ENCODE data around the gene GLRX. TPM values are rescaled to one million over a fixed set of nuclear protein-coding genes. Genes with fewer than 3 reads are reported as not detected.

GLRX gene
- total and polyA plus RNA-seq, 7 experiments from 2014 or later: 26.3 to 205 (median 84.8) TPM

DNA sequence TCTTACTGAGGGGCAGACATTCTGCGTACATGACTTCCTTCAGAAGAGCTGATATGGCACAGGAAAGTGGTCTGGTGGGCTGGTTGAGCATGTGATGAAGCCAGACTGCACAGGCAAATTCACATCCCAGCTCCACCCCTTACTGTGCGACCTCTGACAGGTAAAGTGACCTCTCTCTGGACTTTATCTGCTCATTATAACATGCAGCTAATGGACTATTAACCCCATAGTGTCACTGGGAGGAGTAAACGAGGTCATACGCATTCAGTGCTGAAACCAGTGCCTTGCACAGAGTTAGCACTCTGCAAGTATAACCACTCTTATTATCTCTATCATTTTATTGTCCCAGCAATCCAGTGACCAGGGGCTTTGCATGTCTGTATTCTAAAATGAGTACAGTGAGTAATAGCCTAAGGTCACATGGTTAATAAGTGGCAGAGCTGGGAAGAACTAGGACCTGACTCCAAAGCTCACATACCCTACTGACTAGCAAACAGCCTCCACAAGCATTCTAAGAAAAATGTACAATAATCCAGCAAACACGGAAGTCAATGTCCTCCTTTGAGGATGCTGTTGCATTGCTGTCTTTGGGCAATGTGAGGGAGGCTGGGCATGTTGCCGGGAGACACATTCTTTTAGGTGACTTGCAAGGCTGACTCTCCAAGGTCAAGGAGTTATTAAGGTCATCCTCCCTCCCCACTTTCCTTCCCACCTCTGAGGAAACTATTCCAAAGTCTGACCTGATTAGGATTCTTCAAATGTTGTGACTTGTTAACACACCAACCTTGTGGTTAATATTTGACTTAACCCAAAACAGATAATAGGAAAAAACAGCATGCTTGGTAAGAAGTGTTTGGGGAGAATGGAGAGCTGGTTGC is 19.0 kb downstream of the GLRX start:
- ATAC-seq (no peak), DNase-seq (no peak)
- Histone ChIP-seq H3K36me3 (ENCODE audit: control insufficient read depth in 2 of 3, insufficient read depth in 3 of 3, low read length in 3 of 3) (no peaks in the 10 kb centered on the region), H3K27ac (ENCODE audit: low read depth, low read length) (no peak overlapping the region), H3K4me1 (ENCODE audit: control insufficient read depth in 2 of 2, insufficient read depth in 2 of 2, low read length in 2 of 2) (peaks cover 11 to 12% of the 10 kb centered on the region in 2 donors), H3K27me3 (ENCODE audit: control insufficient read depth in 2 of 2, insufficient read depth in 2 of 2, low read length in 2 of 2) (no peaks in the 10 kb centered on the region), H3K4me3 (ENCODE audit: low read length) (no peak overlapping the region), H3K9me3 (ENCODE audit: control insufficient read depth in 2 of 3, low read length in 3 of 3) (no peaks in the 10 kb centered on the region)
- H3K36me3 Mint-ChIP-seq: peaks cover 0 to 20% (median 9%) of the 10 kb centered on the region in 5 donors
- intact Hi-C loops (cut with micrococcal nuclease): no loop called here
- H3K27me3 Mint-ChIP-seq: no peaks in the 10 kb centered on the region
- POLR2A ChIA-PET: interaction anchor here (1.4 to 8.4 kb wide), 3 partner anchors 9 to 40 kb away, joined by 3 to 138 read pairs (median 4); partner anchors contain the start of gene GLRX
- CTCF ChIA-PET: interaction anchor here (0.9 to 3.0 kb wide), 4 partner anchors 22 to 157 kb away, joined by 3 to 13 read pairs (median 4); no protein-coding TSS in a partner anchor
- peaks cover 0 to 2% (median 0%) of the 10 kb centered on the region in 11 donors for H3K9me3 Mint-ChIP-seq
- no peak overlapping the region for H3K4me3 Mint-ChIP-seq
- no peak overlapping the region for H3K27ac Mint-ChIP-seq
- peaks cover 11 to 27% (median 15%) of the 10 kb centered on the region in 7 donors for H3K4me1 Mint-ChIP-seq

DNA sequence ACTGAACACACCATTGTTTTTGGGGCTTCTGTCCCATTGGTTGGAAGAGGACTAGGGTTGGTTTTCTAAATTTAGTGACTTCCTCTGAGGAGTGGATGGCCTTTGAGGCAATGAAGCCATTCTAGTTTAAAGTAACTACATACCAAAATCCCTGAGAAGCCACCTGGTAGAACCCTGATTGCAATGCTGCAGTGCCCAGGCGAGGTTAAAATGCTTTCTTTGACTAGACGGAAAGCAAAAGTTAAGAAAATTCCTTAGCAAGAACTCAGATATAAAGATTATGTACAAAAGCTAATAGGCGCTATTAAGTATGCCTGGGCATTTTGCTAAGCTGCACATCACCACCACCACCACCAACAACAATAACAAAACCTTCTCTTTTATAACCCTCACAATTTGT is 20.6 kb downstream of the GLRX start:
- H3K36me3 Mint-ChIP-seq: peaks cover 0 to 24% (median 17%) of the 10 kb centered on the region in 5 donors
- H3K9me3 ChIP-seq (ENCODE audit: control insufficient read depth in 2 of 3, low read length in 3 of 3): no peaks in the 10 kb centered on the region
- peaks cover 0 to 17% (median 3%) of the 10 kb centered on the region in 7 donors for H3K4me1 Mint-ChIP-seq
- H3K27ac ChIP-seq (ENCODE audit: low read depth, low read length): no peak overlapping the region
- no peaks in the 10 kb centered on the region for H3K4me1 ChIP-seq (ENCODE audit: control insufficient read depth in 2 of 2, insufficient read depth in 2 of 2, low read length in 2 of 2)
- no peak overlapping the region for H3K4me3 ChIP-seq (ENCODE audit: low read length)
- H3K36me3 ChIP-seq (ENCODE audit: control insufficient read depth in 2 of 3, insufficient read depth in 3 of 3, low read length in 3 of 3): no peaks in the 10 kb centered on the region
- H3K4me3 Mint-ChIP-seq: no peak overlapping the region
- no peak for DNase-seq
- H3K9me3 Mint-ChIP-seq: peaks cover 0 to 2% (median 0%) of the 10 kb centered on the region in 11 donors
- H3K27ac Mint-ChIP-seq: no peak overlapping the region
- intact Hi-C loops (cut with micrococcal nuclease): no loop called here
- no peaks in the 10 kb centered on the region for H3K27me3 ChIP-seq (ENCODE audit: control insufficient read depth in 2 of 2, insufficient read depth in 2 of 2, low read length in 2 of 2)
- CTCF ChIA-PET: interaction anchor here (1.4 kb wide), 1 partner anchor 21 kb away, joined by 7 read pairs; no protein-coding TSS in a partner anchor
- H3K27me3 Mint-ChIP-seq: no peaks in the 10 kb centered on the region
- ATAC-seq: no peak
- POLR2A ChIA-PET: interaction anchor here (1.5 kb wide), 1 partner anchor 10 kb away, joined by 4 read pairs; no protein-coding TSS in a partner anchor

DNA sequence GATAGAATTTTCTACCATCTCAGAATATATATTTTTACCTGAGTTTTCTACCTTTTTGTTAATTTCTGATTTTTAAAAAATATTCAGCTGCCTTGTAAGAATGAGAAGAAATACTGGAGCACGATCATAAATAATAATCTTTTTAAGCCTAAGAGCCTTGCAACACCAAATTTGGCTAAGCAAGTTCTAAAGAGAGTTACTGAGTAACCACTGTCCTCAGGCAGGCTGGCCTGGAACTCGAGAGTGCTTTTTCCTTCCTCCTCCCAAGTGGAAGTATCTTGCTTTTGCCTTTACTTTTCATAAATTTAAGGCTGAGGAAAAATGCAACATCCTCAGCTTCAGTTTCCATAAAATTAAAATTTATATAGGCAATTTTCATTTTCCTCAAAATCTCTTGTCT is 21.0 kb downstream of the GLRX start:
- Mint-ChIP-seq H3K4me3 (no peak overlapping the region), H3K9me3 (peaks cover 0 to 2% (median 0%) of the 10 kb centered on the region in 11 donors), H3K4me1 (peaks cover 0 to 17% (median 3%) of the 10 kb centered on the region in 7 donors), H3K27ac (peak overlapping the region in 1 of 9 donors; percentile 47), H3K36me3 (peaks cover 0 to 24% (median 17%) of the 10 kb centered on the region in 5 donors), H3K27me3 (no peaks in the 10 kb centered on the region)
- ChIA-PET CTCF (interaction anchor here (1.4 kb wide), 1 partner anchor 20 kb away, joined by 7 read pairs; no protein-coding TSS in a partner anchor), POLR2A (no interaction called here)
- DNase-seq (no peak), ATAC-seq (no peak)
- H3K27me3 ChIP-seq (ENCODE audit: control insufficient read depth in 2 of 2, insufficient read depth in 2 of 2, low read length in 2 of 2): no peaks in the 10 kb centered on the region
- no peak overlapping the region for H3K27ac ChIP-seq (ENCODE audit: low read depth, low read length)
- no peaks in the 10 kb centered on the region for H3K9me3 ChIP-seq (ENCODE audit: control insufficient read depth in 2 of 3, low read length in 3 of 3)
- intact Hi-C loops (cut with micrococcal nuclease): no loop called here
- no peak overlapping the region for H3K4me3 ChIP-seq (ENCODE audit: low read length)
- H3K36me3 ChIP-seq (ENCODE audit: control insufficient read depth in 2 of 3, insufficient read depth in 3 of 3, low read length in 3 of 3): no peaks in the 10 kb centered on the region
- no peaks in the 10 kb centered on the region for H3K4me1 ChIP-seq (ENCODE audit: control insufficient read depth in 2 of 2, insufficient read depth in 2 of 2, low read length in 2 of 2)

DNA sequence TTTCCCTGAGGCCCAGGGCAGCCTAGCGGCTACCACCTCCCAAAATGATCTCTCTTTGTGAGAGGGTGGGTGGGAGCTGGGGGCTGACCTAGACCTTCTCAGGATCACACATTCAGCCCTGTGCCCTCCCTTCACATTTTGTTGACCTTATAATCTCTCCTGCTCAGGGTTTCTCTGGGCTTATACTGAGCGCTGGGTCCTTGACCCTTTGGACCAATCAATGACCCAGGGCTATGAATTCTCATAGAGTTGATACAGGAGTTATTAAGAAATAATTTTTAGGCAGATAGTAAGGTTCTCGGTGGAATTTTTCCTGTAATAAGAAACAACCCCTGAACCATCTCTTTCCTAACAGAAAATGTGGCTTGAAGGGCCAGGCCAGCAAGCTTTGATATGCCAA is 22.0 kb downstream of the GLRX start:
- no peak overlapping the region for H3K4me3 ChIP-seq (ENCODE audit: low read length)
- ATAC-seq: no peak
- no peaks in the 10 kb centered on the region for H3K27me3 ChIP-seq (ENCODE audit: control insufficient read depth in 2 of 2, insufficient read depth in 2 of 2, low read length in 2 of 2)
- CTCF ChIA-PET: interaction anchor here (1.2 kb wide), 1 partner anchor 20 kb away, joined by 3 read pairs; no protein-coding TSS in a partner anchor
- H3K27me3 Mint-ChIP-seq: no peaks in the 10 kb centered on the region
- H3K36me3 Mint-ChIP-seq: peaks cover 0 to 24% (median 14%) of the 10 kb centered on the region in 5 donors
- no peak overlapping the region for H3K27ac Mint-ChIP-seq
- no peak for DNase-seq
- H3K9me3 ChIP-seq (ENCODE audit: control insufficient read depth in 2 of 3, low read length in 3 of 3): no peaks in the 10 kb centered on the region
- H3K4me3 Mint-ChIP-seq: no peak overlapping the region
- peaks cover 0 to 2% (median 0%) of the 10 kb centered on the region in 11 donors for H3K9me3 Mint-ChIP-seq
- POLR2A ChIA-PET: interaction anchor here (0.7 kb wide), 1 partner anchor 12 kb away, joined by 4 read pairs; no protein-coding TSS in a partner anchor
- H3K4me1 Mint-ChIP-seq: peaks cover 0 to 17% (median 3%) of the 10 kb centered on the region in 7 donors
- H3K36me3 ChIP-seq (ENCODE audit: control insufficient read depth in 2 of 3, insufficient read depth in 3 of 3, low read length in 3 of 3): no peaks in the 10 kb centered on the region
- H3K4me1 ChIP-seq (ENCODE audit: control insufficient read depth in 2 of 2, insufficient read depth in 2 of 2, low read length in 2 of 2): no peaks in the 10 kb centered on the region
- H3K27ac ChIP-seq (ENCODE audit: low read depth, low read length): no peak overlapping the region
- intact Hi-C loops (cut with micrococcal nuclease): no loop called here

DNA sequence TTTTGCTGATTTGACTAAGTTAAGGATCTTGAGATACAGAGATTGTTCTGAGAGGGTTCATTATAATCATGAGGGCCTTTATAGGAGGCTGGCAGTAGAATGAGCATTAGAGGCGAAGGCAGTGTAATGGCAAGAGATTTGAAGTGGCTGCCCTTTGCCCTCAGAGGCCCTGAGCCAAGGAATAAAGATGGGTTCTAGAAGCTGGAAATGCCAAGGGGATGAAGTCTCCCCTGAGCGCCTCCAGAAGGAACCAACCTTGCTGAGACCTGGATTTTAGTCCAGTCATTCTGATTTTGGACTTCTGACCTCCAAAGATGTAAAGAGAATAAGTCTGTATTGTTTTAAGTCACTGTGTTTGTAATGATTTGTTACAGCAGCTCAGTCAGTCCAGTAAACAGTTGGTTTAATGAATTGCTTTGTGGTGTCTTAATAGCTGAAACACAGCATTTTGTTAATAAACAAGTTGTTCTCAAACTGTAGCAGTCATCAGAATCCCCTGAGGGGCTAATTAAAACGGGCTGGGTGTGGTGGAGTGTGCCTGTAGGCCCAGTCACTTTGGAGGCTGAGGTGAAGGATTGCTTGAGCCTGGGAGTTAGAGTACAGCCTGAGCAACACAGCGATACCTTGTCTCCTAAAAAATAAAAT is 23.2 kb downstream of the GLRX start:
- Mint-ChIP-seq H3K27ac (no peak overlapping the region), H3K36me3 (peaks cover 0 to 18% (median 9%) of the 10 kb centered on the region in 5 donors), H3K4me3 (no peak overlapping the region), H3K27me3 (peaks cover 0 to under 1% (median 0%) of the 10 kb centered on the region in 5 donors), H3K9me3 (peaks cover 0 to 1% (median 0%) of the 10 kb centered on the region in 11 donors), H3K4me1 (peaks cover 0 to 17% (median 2%) of the 10 kb centered on the region in 7 donors)
- Histone ChIP-seq H3K27me3 (ENCODE audit: control insufficient read depth in 2 of 2, insufficient read depth in 2 of 2, low read length in 2 of 2) (no peaks in the 10 kb centered on the region), H3K4me1 (ENCODE audit: control insufficient read depth in 2 of 2, insufficient read depth in 2 of 2, low read length in 2 of 2) (no peaks in the 10 kb centered on the region), H3K9me3 (ENCODE audit: control insufficient read depth in 2 of 3, low read length in 3 of 3) (no peaks in the 10 kb centered on the region), H3K4me3 (ENCODE audit: low read length) (no peak overlapping the region), H3K36me3 (ENCODE audit: control insufficient read depth in 2 of 3, insufficient read depth in 3 of 3, low read length in 3 of 3) (no peaks in the 10 kb centered on the region), H3K27ac (ENCODE audit: low read depth, low read length) (no peak overlapping the region)
- intact Hi-C loops (cut with micrococcal nuclease): no loop called here
- no peak for ATAC-seq
- ChIA-PET POLR2A (no interaction called here), CTCF (interaction anchor here (0.5 kb wide), 1 partner anchor 53 kb away, joined by 3 read pairs; no protein-coding TSS in a partner anchor)
- DNase-seq: no peak

DNA sequence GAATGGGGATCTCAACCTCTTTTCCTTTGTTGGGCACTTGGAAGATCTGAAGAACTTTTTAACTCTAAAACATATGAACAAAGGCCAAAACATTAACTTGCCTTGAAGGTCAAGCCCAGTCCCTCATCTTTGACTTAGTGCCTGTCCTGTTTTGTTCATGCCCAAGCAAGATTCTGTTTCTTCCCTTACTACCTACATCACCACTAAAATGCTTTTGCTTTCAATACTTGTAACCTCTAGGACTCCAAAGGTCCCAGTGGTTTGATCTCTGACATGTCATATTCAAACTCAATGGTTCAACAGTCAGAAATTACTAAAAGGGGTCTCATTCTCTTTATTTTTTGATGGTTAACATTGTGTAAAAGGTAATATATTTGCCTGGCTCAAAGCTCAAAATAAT is 24.0 kb downstream of the GLRX start:
- DNase-seq (no peak), ATAC-seq (no peak)
- Histone ChIP-seq H3K27ac (ENCODE audit: low read depth, low read length) (no peak overlapping the region), H3K36me3 (ENCODE audit: control insufficient read depth in 2 of 3, insufficient read depth in 3 of 3, low read length in 3 of 3) (no peaks in the 10 kb centered on the region), H3K27me3 (ENCODE audit: control insufficient read depth in 2 of 2, insufficient read depth in 2 of 2, low read length in 2 of 2) (no peaks in the 10 kb centered on the region), H3K4me3 (ENCODE audit: low read length) (no peak overlapping the region), H3K9me3 (ENCODE audit: control insufficient read depth in 2 of 3, low read length in 3 of 3) (no peaks in the 10 kb centered on the region), H3K4me1 (ENCODE audit: control insufficient read depth in 2 of 2, insufficient read depth in 2 of 2, low read length in 2 of 2) (no peaks in the 10 kb centered on the region)
- peaks cover 0 to 1% (median 0%) of the 10 kb centered on the region in 11 donors for H3K9me3 Mint-ChIP-seq
- H3K4me1 Mint-ChIP-seq: peaks cover 0 to 17% (median 2%) of the 10 kb centered on the region in 7 donors
- H3K27ac Mint-ChIP-seq: no peak overlapping the region
- CTCF ChIA-PET: no interaction called here
- H3K4me3 Mint-ChIP-seq: no peak overlapping the region
- intact Hi-C loops (cut with micrococcal nuclease): no loop called here
- peaks cover 0 to 5% (median 0%) of the 10 kb centered on the region in 5 donors for H3K27me3 Mint-ChIP-seq
- POLR2A ChIA-PET: no interaction called here
- peaks cover 0 to 22% (median 6%) of the 10 kb centered on the region in 5 donors for H3K36me3 Mint-ChIP-seq

All from naive thymus-derived CD4-positive, alpha-beta T cell (primary cell).